IMR-90 (cell line): ENCODE measurements around the gene TTLL9. TPM values are rescaled to one million over a fixed set of nuclear protein-coding genes. Genes with fewer than 3 reads are reported as not detected.

Experiments used
- ATAC-seq: fragments of 200-7000 bp; cut with Tn5 transposase; 2 replicates; pipeline ENCODE4 v1.9.1; 2020; ENCODE audit warnings: low read depth, mild to moderate bottlenecking, moderate library complexity
- BruUV-seq: library from RNA; stranded (reverse); fragments of 400-500 nt; replicated peaks from 2 replicates; lab custom pipeline; 2021; lab: Mats Ljungman, UMichigan
- CTCF ChIA-PET: fragments of 300-600 bp; formaldehyde crosslinking; extraction: SDS; loops from one replicate; lab custom pipeline; 2021; ENCODE audit warnings: antibody characterized with exemption; lab: Yijun Ruan, JAX
- POLR2A ChIA-PET: fragments of 300-600 bp; sonication (Branson Sonifier 250); formaldehyde crosslinking; loops from one replicate; lab custom pipeline; 2022; ENCODE audit warnings: antibody characterized with exemption; ENCODE audit not compliant: unreplicated experiment; lab: Charles Lee
- DNase-seq: peaks from one replicate; pipeline ENCODE4 v3.0.0; 2013
- H2AFZ ChIP-seq: replicated peaks from 2 replicates; pipeline ENCODE3; 2013; ENCODE audit warnings: low read length, mild to moderate bottlenecking; ENCODE audit not compliant: poor library complexity
- H2AK5ac ChIP-seq: 2 replicates; pipeline ENCODE4 v1.6.1; 2013; ENCODE audit warnings: low read depth, low read length, inconsistent platforms
- H2AK9ac ChIP-seq: replicated peaks from 2 replicates; pipeline ENCODE3; 2013; ENCODE audit warnings: mild to moderate bottlenecking, low read depth, low read length, moderate library complexity; ENCODE audit not compliant: poor library complexity
- H2BK120ac ChIP-seq: 2 replicates; pipeline ENCODE4 v1.6.1; 2013; ENCODE audit warnings: low read depth, low read length, inconsistent platforms
- H2BK15ac ChIP-seq: 3 replicates; pipeline ENCODE4 v1.6.1; 2013; ENCODE audit warnings: low read depth, low read length, inconsistent platforms
- H2BK20ac ChIP-seq: 2 replicates; pipeline ENCODE4 v1.6.1; 2013; ENCODE audit warnings: low read depth, mild to moderate bottlenecking, inconsistent platforms, low read length, moderate library complexity
- H2BK5ac ChIP-seq: 2 replicates; pipeline ENCODE4 v1.6.1; 2013; ENCODE audit warnings: mild to moderate bottlenecking, low read depth, low read length, inconsistent platforms; ENCODE audit not compliant: poor library complexity, severe bottlenecking
- H3K14ac ChIP-seq: replicated peaks from 2 replicates; pipeline ENCODE4 v1.6.1; 2013; ENCODE audit warnings: low read depth, low read length, inconsistent platforms
- H3K18ac ChIP-seq: 2 replicates; pipeline ENCODE4 v1.6.1; 2013; ENCODE audit warnings: low read depth, low read length, control low read depth
- H3K23ac ChIP-seq: 2 replicates; pipeline ENCODE4 v1.6.1; 2013; ENCODE audit warnings: low read depth, low read length, inconsistent platforms
- H3K27ac ChIP-seq: 2 replicates; pipeline ENCODE4 v1.5.1; 2013; ENCODE audit warnings: mild to moderate bottlenecking, control low read depth, low read length; ENCODE audit not compliant: insufficient read depth
- H3K27me3 ChIP-seq: 2 replicates; pipeline ENCODE4 v1.6.1; 2013; ENCODE audit warnings: low read length; ENCODE audit not compliant: control insufficient read depth, insufficient read depth
- H3K36me3 ChIP-seq: 2 replicates; pipeline ENCODE4 v1.6.1; 2013; ENCODE audit warnings: low read length, mixed read lengths; ENCODE audit not compliant: control insufficient read depth, insufficient read depth
- H3K4ac ChIP-seq: 2 replicates; pipeline ENCODE4 v1.6.1; 2013; ENCODE audit warnings: low read depth, low read length, inconsistent platforms
- H3K4me1 ChIP-seq: 2 replicates; pipeline ENCODE4 v1.6.1; 2013; ENCODE audit warnings: low read length, mixed read lengths; ENCODE audit not compliant: control insufficient read depth, insufficient read depth
- H3K4me2 ChIP-seq: 2 replicates; pipeline ENCODE4 v1.6.1; 2013; ENCODE audit warnings: low read depth, mild to moderate bottlenecking, control low read depth, low read length, moderate library complexity
- H3K4me3 ChIP-seq: 2 replicates; pipeline ENCODE4 v1.5.1; 2013; ENCODE audit warnings: low read depth, mild to moderate bottlenecking, control low read depth, low read length, moderate library complexity; ENCODE audit not compliant: insufficient read depth
- H3K56ac ChIP-seq: 2 replicates; pipeline ENCODE4 v1.6.1; 2013; ENCODE audit warnings: low read length, inconsistent platforms; ENCODE audit not compliant: insufficient read depth; ENCODE audit errors: extremely low read depth
- H3K79me1 ChIP-seq, 2 experiments: 2 replicates each; pipeline ENCODE4 v1.6.1; 2013; ENCODE audit warnings: low read length in 2 of 2, inconsistent platforms in 1 of 2, low read depth in 1 of 2
- H3K9ac ChIP-seq: 2 replicates; pipeline ENCODE4 v1.6.1; 2013; ENCODE audit warnings: low read depth, low read length, control low read depth
- H3K9me1 ChIP-seq: 2 replicates; pipeline ENCODE4 v1.6.1; 2013; ENCODE audit warnings: low read length, inconsistent platforms; ENCODE audit not compliant: insufficient read depth
- H3K9me3 ChIP-seq: 2 replicates; pipeline ENCODE4 v1.6.1; 2013; ENCODE audit warnings: low read length; ENCODE audit not compliant: control insufficient read depth, insufficient read depth
- H4K20me1 ChIP-seq: 2 replicates; pipeline ENCODE4 v1.6.1; 2013; ENCODE audit warnings: low read length, inconsistent platforms; ENCODE audit not compliant: insufficient read depth
- H4K5ac ChIP-seq: 2 replicates; pipeline ENCODE4 v1.6.1; 2013; ENCODE audit warnings: mild to moderate bottlenecking, low read depth, low read length, control low read depth
- H4K8ac ChIP-seq, 2 experiments: 2 replicates each; pipeline ENCODE4 v1.6.1; 2013; ENCODE audit warnings: low read depth in 2 of 2, low read length in 2 of 2, control low read depth in 1 of 2, inconsistent platforms in 1 of 2
- H4K91ac ChIP-seq: 2 replicates; pipeline ENCODE4 v1.6.1; 2013; ENCODE audit warnings: low read depth, low read length, inconsistent platforms; ENCODE audit not compliant: insufficient read depth
- BHLHE40 ChIP-seq: fragments of 150-350 bp; IDR thresholded peaks from 2 replicates; pipeline ENCODE4 v1.6.1; 2016; ENCODE audit warnings: mild to moderate bottlenecking, low read depth, low read length
- CEBPB ChIP-seq: IDR thresholded peaks from 2 replicates; pipeline ENCODE4 v1.6.1; 2012; ENCODE audit warnings: low read depth, low read length, improper control_type of control experiment
- CHD1 ChIP-seq: IDR thresholded peaks from 2 replicates; pipeline ENCODE4 v1.6.1; 2012; ENCODE audit warnings: low read depth, low read length, improper control_type of control experiment
- CTCF ChIP-seq: conservative IDR thresholded peaks from 2 replicates; pipeline ENCODE4 v1.5.1; 2012; ENCODE audit warnings: mild to moderate bottlenecking, low read depth, low read length, improper control_type of control experiment
- FOS ChIP-seq: fragments of 150-350 bp; IDR thresholded peaks from 2 replicates; pipeline ENCODE4 v1.6.1; 2016; ENCODE audit warnings: low read depth, low read length
- MAFK ChIP-seq: IDR thresholded peaks from 2 replicates; pipeline ENCODE4 v1.6.1; 2012; ENCODE audit warnings: low read depth, low read length, improper control_type of control experiment
- MAZ ChIP-seq: IDR thresholded peaks from 2 replicates; pipeline ENCODE4 v1.6.1; 2012; ENCODE audit warnings: low read depth, mild to moderate bottlenecking, low read length, improper control_type of control experiment, moderate library complexity, borderline replicate concordance
- MXI1 ChIP-seq: IDR thresholded peaks from 2 replicates; pipeline ENCODE4 v1.6.1; 2012; ENCODE audit warnings: low read depth, mild to moderate bottlenecking, low read length, moderate library complexity, borderline replicate concordance
- NFE2L2 ChIP-seq: fragments of 150-350 bp; IDR thresholded peaks from 2 replicates; pipeline ENCODE4 v1.6.1; 2016; ENCODE audit warnings: low read depth, mild to moderate bottlenecking, low read length
- POLR2A ChIP-seq: IDR thresholded peaks from 2 replicates; pipeline ENCODE4 v1.6.1; 2012; ENCODE audit warnings: mild to moderate bottlenecking, low read depth, low read length
- RAD21 ChIP-seq: IDR thresholded peaks from 2 replicates; pipeline ENCODE4 v1.6.1; 2012; ENCODE audit warnings: low read length, improper control_type of control experiment
- RCOR1 ChIP-seq: IDR thresholded peaks from 2 replicates; pipeline ENCODE4 v1.6.1; 2012; ENCODE audit warnings: mild to moderate bottlenecking, low read length, improper control_type of control experiment; ENCODE audit not compliant: insufficient replicate concordance
- RFX5 ChIP-seq: IDR thresholded peaks from 2 replicates; pipeline ENCODE4 v1.8.0; 2012; ENCODE audit warnings: low read depth, mild to moderate bottlenecking, low read length, moderate library complexity
- SMC3 ChIP-seq: fragments of 150-350 bp; IDR thresholded peaks from 2 replicates; pipeline ENCODE4 v1.6.1; 2016; ENCODE audit warnings: low read depth, mild to moderate bottlenecking, antibody characterized with exemption, low read length, moderate library complexity
- WGBS, 2 experiments: methylation state at CpG; one replicate each; pipeline versions ENCODE4 v1.1.5 to v1.1.7; 2013; ENCODE audit warnings: missing lambda C conversion rate in 2 of 2; ENCODE audit not compliant: insufficient read length in 1 of 2; ENCODE audit errors: extremely low coverage in 2 of 2; 5-methylcytosine and 5-hydroxymethylcytosine counted together
- dilution Hi-C: fragments of 300-500 bp; cut with HindIII; formaldehyde crosslinking; loops from one replicate; pipeline ENCODE4 v1.14.3; 2018; ENCODE audit warnings: low sequenced_read_pairs; ENCODE audit not compliant: unreplicated experiment
- in situ Hi-C: fragments of 300-500 bp; cut with MboI; formaldehyde crosslinking; loops from 3 replicates; pipeline ENCODE4 v1.14.3; 2019; ENCODE audit warnings: low sequenced_read_pairs, inconsistent platforms, mixed read lengths
- intact Hi-C: fragments of 100-400 bp; cut with micrococcal nuclease; formaldehyde crosslinking; loops from 2 replicates; pipeline ENCODE4 v1.10.0; 2022
- polyA plus RNA-seq, 3 experiments: library from polyadenylated mRNA; depleted of rRNA; stranded (reverse); fragments of >200 nt; gene quantifications; 2 replicates each; pipeline ENCODE4 v1.2.3, GENCODE V29; 2012; ENCODE audit warnings: low replicate concordance in 1 of 3
- total RNA-seq: library from RNA; depleted of rRNA; stranded (reverse); fragments of >200 nt; gene quantifications from 2 replicates; pipeline ENCODE4 v1.2.3, GENCODE V29; 2012
- TF ChIP-seq, protein P1 (sequence below): fragments of 150-350 bp; IDR thresholded peaks from 2 replicates; pipeline ENCODE4 v1.6.1; 2017; ENCODE audit warnings: mild to moderate bottlenecking, antibody characterized with exemption, low read length, low read depth
- TF ChIP-seq, protein P2 (sequence below): fragments of 150-350 bp; IDR thresholded peaks from 2 replicates; pipeline ENCODE4 v1.6.1; 2016; ENCODE audit warnings: low read depth, mild to moderate bottlenecking, low read length, moderate library complexity, borderline replicate concordance

The TTLL9 gene
- total and polyA plus RNA-seq, 2 of the 4 experiments (the other 2 are of a cell fraction): not detected

DNA sequence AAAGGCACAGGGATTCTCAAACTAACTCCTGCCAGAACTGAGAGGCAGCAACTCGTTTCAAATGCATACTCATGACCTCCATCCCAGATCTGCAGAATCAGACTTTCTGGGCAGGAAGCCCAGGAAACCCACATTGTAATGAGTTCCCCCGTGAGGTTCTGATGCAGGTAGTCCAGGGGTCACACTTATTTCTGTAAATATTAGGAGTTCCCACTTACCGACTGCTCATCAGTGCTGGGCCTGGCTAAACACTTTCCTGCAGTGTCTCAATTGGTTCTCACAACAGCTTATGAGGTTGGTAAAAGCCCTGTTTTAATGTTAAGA is 11.7 kb upstream of the TTLL9 start:
- no peak for ATAC-seq
- in situ Hi-C loops: loop anchor here (10.0 kb wide), 1 partner anchor 96 kb away; the partner anchor contains the start of gene PDRG1
- dilution Hi-C loops: no loop called here
- no peak overlapping the region for H3K4me3 ChIP-seq
- no peak overlapping the region for H4K5ac ChIP-seq
- CTCF ChIA-PET: no interaction called here
- no peak for DNase-seq
- no peak overlapping the region for H3K23ac ChIP-seq
- no peak overlapping the region for H3K27ac ChIP-seq
- H2AK5ac ChIP-seq: no peak overlapping the region
- intact Hi-C loops: no loop called here
- no peaks in the 10 kb centered on the region for H4K20me1 ChIP-seq
- POLR2A ChIA-PET: no interaction called here
- H3K9me3 ChIP-seq: no peaks in the 10 kb centered on the region
- no TSS peak for BruUV-seq
- no peak overlapping the region for H2BK20ac ChIP-seq
- TF ChIP-seq RFX5: no peak
- no peak for TF ChIP-seq CTCF
- no peak for TF ChIP-seq CEBPB
- TF ChIP-seq NFE2L2: no peak
- TF ChIP-seq, protein P1, sequence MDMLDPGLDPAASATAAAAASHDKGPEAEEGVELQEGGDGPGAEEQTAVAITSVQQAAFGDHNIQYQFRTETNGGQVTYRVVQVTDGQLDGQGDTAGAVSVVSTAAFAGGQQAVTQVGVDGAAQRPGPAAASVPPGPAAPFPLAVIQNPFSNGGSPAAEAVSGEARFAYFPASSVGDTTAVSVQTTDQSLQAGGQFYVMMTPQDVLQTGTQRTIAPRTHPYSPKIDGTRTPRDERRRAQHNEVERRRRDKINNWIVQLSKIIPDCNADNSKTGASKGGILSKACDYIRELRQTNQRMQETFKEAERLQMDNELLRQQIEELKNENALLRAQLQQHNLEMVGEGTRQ: no peak
- no peak for TF ChIP-seq POLR2A
- no peak for TF ChIP-seq MXI1
- TF ChIP-seq FOS: no peak
- TF ChIP-seq RCOR1: no peak
- no peak for TF ChIP-seq SMC3
- TF ChIP-seq RAD21: no peak
- TF ChIP-seq BHLHE40: no peak
- TF ChIP-seq MAFK: no peak
- TF ChIP-seq MAZ: no peak
- no peak for TF ChIP-seq CHD1
- TF ChIP-seq, protein P2, sequence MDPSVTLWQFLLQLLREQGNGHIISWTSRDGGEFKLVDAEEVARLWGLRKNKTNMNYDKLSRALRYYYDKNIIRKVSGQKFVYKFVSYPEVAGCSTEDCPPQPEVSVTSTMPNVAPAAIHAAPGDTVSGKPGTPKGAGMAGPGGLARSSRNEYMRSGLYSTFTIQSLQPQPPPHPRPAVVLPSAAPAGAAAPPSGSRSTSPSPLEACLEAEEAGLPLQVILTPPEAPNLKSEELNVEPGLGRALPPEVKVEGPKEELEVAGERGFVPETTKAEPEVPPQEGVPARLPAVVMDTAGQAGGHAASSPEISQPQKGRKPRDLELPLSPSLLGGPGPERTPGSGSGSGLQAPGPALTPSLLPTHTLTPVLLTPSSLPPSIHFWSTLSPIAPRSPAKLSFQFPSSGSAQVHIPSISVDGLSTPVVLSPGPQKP: no peak
- H2BK120ac ChIP-seq: no peak overlapping the region
- H2BK15ac ChIP-seq: no peak overlapping the region
- H4K91ac ChIP-seq: no peak overlapping the region
- no peak overlapping the region for H2AFZ ChIP-seq
- H3K4ac ChIP-seq: no peak overlapping the region
- no peak overlapping the region for H2BK5ac ChIP-seq
- H4K8ac ChIP-seq: no peak overlapping the region
- H3K9me1 ChIP-seq: no peaks in the 10 kb centered on the region
- H3K56ac ChIP-seq: no peak overlapping the region
- H3K14ac ChIP-seq: no peak overlapping the region
- H3K9ac ChIP-seq: no peak overlapping the region
- H3K18ac ChIP-seq: no peak overlapping the region
- H3K27me3 ChIP-seq: peaks cover 90% of the 10 kb centered on the region
- peaks cover 2% of the 10 kb centered on the region; the same call in 1 of the 2 replicates for H3K4me1 ChIP-seq
- no peak overlapping the region for H3K4me2 ChIP-seq
- H3K79me1 ChIP-seq: no peaks in the 10 kb centered on the region
- H2AK9ac ChIP-seq: no peak overlapping the region
- WGBS, 2 experiments: 100% methylated on average over 1 of the region's 3 CpGs; no CpG with 5 or more reads in 1 of the 2 experiments
- H3K36me3 ChIP-seq: no peaks in the 10 kb centered on the region
